ENCODE results near the gene ATMIN.

GRCh38 chr16:80990577-80990976, 45.1 kb upstream of the ATMIN start:
- TF ChIP-seq CTCF (IDR thresholded peaks at IDR 0.05) (no peak), EZH2 (IDR thresholded peaks at IDR 0.05; ENCODE audit: borderline replicate concordance, insufficient read depth, low read depth, low read length, poor library complexity, severe bottlenecking) (no peak)

All from B cell (primary cell).